HG02943 (cell line): ENCODE measurements around the gene BTG2.

Experiments used
- ATAC-seq: cut with Tn5 transposase; IDR thresholded peaks from one replicate; pipeline ENCODE4 v1.9.1; 2021; ENCODE audit warnings: mild to moderate bottlenecking, low read depth, moderate library complexity; ENCODE audit not compliant: unreplicated experiment

BTG2 gene

DNA sequence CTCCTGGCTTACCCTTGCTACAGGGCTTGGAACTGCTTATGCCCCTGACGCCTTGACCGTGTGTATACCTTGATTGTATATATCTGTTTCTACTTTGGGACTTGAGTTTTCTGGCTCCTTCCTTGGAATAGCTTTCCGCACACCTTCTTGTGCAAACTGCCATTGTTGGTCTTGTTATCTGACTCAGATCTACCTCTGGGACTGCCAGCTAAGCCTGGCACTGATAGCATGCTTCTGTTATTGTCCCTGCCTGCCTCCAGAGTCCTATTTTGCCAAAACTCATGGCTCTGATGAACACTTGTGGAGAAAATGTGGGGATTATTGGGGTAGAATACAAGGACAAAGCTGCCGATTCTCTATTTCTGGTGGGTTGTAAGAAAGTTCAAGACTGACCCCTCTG, 30.2 kb downstream of the BTG2 start:
- no peak for ATAC-seq

GRCh38 chr1:203336097-203336496, 30.8 kb downstream of the BTG2 start:
- ATAC-seq: no peak

DNA sequence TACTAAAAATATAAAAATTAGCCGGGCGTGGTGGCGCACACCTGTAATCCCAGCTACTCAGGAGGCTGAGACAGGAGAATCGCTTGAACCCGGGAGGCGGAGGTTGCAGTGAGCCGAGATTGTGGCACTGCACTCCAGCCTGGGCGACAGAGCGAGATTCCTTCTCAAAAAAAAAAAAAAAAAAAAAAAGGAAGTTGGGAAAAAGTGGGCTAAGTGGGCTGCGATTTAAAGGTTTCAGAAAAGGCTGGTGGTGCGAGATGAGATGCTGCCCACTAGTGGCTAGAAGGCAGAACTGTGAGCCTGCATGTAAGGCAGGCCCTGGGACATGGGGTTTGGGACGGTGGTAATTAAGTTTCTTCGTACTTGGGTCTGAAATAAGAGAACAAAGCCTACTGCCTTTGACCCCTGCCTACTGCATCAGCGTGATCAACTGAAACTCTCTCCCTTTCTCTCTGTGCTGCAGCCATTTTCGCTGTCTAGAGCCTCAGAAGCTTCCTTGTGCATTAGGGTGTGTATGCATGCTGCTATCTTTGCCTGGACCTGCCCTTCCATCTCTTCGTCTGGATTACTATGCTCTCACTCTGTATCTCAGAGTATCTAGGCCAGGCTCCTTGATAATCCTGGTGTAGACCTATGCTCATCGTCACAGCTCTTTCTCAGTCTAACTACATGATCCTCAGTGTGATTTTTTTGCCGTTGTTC, 33.2 kb downstream of the BTG2 start:
- ATAC-seq: no peak

DNA sequence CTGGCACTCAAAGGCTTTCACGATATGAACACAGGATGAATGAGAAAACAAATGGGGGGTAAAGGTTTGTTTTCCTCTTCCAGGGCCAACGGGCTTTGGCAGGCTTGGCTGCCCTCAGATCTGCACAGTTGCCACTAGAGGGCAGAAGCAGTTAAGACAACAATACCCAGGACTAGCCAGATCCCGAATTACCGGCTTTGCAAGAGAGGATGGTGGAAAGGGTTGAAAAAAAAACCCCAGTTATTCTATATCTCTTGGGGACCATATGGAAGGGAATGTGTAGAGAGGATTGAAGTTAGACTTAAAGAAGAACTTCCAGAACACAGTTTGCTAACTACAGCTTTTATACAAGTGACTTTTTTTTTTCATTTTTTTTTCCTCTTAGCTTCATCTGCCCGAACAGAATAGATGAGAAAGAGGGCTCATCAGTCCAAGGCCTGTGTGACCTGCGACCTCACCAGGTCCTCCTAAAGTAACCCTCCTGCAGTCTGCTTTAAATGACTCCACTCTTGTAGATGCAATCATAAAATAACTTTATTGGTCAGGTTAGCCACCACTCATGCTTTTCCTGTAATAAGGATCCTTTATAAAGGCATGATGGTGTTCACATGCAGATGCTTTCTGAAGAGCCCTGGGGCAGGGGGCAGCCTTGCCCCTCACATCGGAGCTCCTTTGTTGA, 34.9 kb downstream of the BTG2 start:
- no peak for ATAC-seq

GRCh38 chr1:203342192-203342940, 37.0 kb downstream of the BTG2 start:
- no peak for ATAC-seq

DNA sequence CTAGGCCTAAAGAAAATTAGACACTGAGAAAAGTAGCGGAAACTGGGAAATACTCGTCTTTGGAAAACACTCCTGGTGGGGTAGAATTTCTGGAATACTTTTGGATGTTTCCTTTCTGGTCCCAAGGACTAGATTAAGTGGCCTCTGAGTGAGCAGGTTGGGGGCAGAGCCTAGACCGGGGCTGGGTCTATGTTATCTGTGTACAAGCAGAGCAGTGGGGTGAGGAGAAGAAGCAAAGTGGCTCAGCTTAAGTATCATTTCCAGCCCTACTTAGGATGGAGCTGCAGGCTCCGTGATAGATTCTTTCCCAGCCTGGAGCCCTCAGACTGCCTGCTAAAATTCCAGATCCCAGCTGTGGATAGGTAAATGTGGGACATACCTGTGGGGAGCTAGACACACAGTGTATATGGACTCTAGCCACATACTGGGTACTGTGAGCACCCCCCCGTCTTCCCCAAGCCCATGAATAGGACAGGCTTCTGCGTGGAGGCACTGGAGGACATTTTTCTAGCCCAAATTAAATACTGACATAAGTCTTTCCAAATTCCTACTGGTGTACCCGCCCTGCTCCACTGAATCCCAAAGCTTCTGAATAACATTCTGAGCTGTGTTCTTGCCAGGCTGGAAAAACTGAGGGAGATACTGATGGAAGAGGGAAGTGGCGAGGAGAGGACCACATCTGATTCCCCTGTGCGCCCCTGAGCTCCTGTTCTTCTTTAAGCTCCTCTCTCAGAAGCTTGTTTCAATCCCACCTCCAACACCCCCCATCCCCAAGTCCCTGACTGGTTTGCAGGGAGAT, 38.8 kb downstream of the BTG2 start:
- no peak for ATAC-seq

DNA sequence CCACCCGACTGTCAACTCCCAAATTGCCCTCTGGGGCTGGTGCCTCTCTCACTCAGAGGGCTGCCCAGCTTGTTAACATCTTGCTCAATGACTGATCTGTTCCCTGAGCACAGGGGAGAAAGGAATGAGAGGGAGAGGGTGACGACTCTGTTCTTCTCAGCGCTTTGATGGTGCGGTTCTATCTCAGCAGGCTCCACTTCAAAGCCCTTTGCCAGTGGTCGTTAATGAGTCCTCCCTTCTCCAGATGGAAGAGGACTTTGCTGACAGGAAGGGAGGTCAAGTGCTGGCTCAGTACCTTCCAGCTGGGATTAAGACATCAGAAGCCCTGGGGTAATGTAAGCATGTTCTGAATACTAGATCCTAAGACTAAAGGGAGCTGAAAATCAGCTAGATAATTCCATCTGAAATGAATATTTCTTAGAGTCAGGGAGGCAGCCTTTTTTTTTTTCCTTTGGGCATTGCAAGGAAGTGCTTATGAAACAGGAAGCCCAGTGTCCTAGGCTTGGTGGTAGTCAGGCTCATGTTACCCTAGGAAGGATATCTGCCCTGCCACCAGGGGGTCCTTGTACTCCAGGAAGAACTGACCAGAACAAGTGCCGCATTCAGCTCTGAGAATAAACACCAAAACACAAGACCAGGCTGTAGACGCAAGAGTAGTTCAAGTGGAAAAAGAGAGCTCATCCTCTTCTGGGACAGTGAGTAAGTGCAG, 40.9 kb downstream of the BTG2 start:
- ATAC-seq: no peak

DNA sequence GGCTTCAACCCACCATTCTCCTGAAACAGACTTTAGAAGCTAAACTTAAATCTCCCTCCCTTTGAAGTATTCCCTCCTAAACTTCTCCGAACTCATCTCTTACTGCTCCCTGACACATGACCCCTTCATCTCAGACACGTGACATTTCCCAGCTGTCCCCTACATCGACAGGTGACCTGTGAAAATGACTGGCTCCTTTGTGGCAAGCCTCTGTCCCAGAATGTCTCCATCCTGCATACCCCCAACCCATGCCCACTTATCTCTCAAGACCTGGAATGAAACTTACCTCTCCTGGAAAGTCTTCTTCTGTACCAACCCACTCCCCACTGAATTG, 41.4 kb downstream of the BTG2 start:
- no peak for ATAC-seq

GRCh38 chr1:203349166-203349565, 43.8 kb downstream of the BTG2 start:
- ATAC-seq: no peak

- no peak for ATAC-seq
Measured at GRCh38 chr1:203349773-203350524, 44.6 kb downstream of the BTG2 start.

- no peak for ATAC-seq
Measured at GRCh38 chr1:203351037-203351625, 45.8 kb downstream of the BTG2 start, which contains the start of gene FMOD. FMOD (minus strand) TSS chr1:203351122; CDS start chr1:203348270, 2,852 bp downstream.

DNA sequence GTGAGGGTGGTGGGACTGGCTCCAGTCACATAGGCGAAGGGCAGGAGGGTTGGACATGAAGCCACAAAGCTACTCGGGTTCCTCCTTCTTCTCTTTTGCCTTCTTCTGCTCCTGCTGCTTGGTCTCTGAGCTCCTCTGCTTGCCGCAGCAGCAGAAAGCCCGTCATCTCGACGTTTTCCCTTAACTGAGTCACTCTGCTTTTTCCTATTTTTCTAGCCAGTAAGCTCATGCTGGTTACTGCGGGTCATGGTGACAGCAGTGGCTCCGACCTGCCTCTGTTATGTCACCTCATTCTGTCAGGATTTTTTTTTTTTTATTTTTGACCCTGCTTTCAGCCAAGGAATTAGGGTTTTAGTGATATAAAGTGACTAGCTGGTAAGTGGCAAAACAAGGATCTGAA, 48.2 kb downstream of the BTG2 start:
- no peak for ATAC-seq

DNA sequence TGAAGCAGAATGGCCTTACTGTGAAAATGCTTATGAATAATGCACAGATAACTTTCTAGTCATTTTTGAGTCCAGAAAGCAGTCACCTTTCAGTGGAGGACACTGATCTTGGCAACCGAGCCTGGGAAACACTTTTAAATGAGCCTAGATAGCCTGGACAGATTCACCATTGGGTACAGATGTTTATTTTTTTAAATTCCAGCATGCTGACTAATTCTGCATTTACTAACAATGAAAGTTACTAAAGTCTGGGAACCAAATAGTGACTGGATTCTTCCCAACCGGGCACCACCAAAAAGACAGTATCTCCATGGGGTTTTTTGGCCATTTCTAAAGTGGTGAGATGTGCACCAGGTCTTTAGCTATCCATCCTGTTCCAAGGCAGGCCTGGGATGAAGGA, 48.9 kb downstream of the BTG2 start:
- no peak for ATAC-seq

DNA sequence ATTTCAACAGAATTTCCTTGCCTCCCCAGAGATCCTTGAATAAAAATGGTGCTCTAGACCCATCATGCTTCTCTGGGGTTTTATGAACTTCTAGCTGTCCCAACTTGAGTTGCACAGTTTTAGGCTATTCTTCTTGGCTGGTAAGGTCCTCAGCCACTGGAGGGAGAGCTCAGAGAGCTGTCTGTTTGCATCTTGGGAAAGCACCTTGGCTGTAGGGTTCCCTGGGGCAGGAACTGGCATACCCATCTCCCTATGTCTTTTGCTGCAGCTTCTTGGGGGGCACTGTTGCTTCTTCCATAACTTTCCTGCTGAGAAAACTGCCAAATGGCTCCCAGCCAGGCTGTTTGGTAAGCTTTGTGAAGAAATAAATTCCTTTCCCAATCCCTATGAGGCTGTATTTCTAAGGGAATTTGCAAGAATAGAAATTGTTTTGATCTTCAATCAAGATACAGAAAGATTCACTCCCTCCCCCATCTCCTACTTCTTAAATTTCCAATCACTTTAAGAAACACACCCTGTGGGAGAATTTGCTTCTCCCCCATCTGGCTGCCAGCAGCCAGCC, 53.8 kb downstream of the BTG2 start:
- no peak for ATAC-seq
